Stimulated activated CD4-positive, alpha-beta T cell treated with anti-CD3 and anti-CD28 coated beads, TNF-alpha, amount 100 ng/mL, for 24 hours (primary cell): ENCODE measurements around the gene XPR1.

Experiments
- DNase-seq, 3 experiments: peaks; one replicate each; pipeline ENCODE4 v3.0.0-alpha.2; 2020; ENCODE audit warnings: low read depth in 3 of 3

XPR1 gene

DNA sequence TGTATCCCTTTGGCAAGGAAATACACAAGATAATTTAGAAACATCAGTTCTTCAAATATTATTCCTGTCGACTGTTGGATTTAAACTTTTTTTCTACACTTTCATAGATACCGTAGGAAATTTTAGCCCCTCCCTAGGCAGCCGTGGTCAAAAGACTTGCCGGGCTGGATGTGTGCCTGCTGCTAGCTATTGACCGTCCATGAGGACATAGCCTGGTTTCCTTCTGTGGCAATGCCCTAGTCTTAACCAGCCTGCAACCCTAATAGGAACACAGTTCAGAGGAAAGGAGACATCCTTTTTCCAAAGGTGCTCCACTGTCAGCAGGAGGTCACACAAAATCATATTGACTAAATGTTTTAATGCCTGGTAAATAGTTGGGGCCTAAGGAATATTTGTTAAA is 260.4 kb downstream of the XPR1 start:
- no peak for DNase-seq

DNA sequence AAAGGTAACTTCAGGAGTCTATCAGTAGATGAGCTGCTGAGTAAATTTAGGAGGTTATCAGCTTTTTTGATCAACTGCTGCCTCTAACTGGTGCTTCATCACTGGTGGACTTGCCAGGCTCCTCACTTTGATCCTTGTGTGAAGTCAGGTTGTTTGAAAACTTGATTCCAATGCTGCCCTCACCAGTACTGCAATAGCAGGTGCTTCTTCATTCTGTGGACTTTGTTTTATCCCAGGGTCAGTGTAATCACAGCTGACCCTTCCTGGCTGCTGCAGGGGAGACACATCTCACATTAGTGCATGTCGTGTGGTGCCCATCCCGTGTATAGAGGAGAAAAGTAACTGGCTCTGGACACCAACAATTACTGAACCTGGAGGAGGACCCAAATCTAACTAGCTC is 260.9 kb downstream of the XPR1 start:
- no peak for DNase-seq

DNA sequence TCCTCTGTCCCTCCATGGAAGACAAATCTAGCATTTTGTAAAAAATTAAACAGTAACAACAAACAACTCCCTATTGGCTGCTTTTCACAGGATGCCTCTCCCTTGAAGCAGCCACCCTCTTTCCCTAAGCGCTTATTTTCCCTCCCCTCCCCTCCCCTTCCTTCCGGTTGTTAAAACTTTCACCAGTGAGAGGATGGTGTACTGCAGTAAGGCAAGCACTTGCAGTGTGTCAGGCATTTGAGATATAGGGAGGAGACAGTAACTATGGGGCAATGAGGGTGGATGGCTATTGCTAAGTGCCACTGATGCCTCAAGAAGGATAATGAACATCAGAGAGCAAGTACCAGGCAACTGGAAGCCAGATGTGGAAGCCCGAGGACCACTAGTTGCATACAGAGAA is 261.8 kb downstream of the XPR1 start:
- DNase-seq = no peak

DNA sequence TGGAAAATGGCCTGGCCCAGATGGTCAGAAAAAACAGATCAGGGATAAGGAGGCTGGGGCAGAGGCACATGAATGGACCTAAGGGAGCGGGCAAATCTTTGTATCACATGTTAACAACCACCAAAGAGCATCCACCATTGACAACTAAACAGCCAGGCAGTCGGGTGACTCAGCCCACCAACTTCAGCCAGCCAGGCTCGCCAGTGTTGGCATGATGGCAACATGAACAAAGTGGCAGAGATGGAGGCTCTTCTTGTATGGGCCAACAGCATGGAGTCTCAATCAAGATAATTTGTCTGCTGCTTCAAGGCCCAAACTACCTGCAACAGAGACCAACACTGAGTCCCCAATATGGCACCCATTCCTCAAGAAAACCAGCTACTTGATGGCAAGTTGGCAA is 264.3 kb downstream of the XPR1 start:
- no peak for DNase-seq

DNA sequence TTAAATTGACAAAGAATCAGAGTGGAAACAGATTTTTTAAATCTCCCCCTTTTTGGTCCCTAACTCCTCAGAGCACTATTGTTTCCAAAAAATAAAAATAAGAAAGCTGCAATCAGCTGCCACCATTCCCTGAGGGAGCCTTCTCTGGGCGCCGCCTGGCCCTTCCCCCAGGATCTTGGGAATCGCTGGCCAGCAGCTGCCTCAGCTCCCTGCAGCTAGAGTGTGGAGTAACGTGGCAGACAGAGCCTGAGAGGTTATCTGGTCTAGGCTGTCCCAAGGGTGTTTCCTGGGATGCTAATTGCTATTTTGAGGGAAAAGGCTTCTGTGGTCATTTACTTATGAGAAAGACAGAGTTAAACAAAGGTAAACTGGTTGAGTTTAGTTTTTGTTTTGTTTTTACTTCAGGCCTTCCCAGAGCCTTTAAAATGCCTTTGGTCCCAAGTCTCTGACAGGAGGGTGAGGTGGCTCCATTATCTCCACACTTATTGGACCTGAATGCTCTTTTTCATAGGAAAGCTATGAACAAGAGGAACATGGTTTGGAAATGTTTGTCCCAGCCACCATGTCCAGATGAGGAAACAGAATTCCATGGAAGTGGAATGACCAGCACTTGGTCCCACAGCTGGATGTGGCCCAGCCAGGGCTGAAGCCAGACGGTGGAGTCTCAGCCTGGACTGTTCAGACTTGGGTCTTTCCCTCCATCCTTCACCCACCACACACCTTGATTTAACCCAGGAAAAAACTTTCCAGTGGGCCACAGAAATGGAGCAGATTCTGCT is 266.8 kb downstream of the XPR1 start:
- no peak for DNase-seq

DNA sequence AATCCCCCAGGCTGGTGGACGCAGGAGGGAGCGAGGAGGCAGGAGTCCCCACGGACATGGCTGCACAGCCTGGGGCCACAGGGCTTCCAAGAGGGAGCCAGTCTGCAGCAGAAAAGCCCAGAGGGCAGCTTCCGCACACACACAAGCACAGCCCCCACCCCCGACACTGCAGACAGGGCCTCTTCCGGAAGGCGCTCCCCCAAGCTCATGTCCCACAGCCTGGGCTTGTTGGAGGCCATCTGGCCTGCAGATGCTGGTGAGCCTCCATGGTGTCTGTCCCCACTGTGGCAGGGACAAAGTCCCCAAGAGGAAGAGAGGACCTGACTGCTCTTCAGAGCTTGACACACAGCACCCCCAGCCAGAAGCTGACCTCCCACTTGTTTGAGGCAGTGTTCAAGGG is 267.4 kb downstream of the XPR1 start:
- DNase-seq = no peak

DNA sequence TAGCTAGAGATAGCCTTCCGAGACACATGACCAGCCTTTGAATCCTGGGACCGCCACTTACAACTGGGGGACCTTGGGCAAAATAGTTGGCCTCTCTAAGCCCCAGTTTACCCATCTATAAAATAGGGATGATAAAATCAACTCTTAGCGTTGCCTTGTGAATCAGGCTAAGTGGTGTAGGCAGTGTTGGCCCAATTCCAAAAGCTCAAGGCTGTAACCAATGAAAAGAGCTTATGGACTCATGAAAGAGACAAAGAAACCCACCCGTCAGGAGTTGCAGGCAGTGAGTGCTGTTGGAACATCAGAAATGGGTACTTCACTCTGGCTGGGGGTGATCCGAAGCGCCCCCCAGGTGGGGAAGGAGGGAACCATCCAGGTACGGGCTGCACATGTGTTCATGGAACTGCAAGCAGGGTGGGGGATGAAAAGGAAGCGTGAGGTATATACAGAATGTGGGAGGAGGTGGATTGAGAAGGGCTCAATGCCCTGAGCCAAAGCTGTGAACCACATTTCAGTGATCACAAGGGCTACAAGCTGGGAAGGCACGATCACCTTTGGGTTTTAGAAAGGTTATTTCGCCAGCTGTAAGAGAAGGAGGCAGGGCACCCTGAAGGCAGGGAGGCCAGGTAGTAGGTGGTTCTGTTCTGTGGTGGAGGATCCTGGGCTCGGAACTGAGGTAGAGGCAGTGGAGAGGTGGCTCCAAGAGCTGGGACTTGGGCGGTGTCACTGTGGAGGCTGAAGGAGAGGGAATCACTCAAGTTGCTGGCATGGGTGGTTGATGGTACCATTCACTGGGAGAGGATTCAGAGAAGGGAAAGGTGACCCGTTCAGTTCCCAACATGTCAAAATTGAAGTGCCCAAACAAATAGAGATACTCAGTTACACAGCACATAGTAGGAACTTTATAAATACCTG is 269.5 kb downstream of the XPR1 start:
- no peak for DNase-seq

DNA sequence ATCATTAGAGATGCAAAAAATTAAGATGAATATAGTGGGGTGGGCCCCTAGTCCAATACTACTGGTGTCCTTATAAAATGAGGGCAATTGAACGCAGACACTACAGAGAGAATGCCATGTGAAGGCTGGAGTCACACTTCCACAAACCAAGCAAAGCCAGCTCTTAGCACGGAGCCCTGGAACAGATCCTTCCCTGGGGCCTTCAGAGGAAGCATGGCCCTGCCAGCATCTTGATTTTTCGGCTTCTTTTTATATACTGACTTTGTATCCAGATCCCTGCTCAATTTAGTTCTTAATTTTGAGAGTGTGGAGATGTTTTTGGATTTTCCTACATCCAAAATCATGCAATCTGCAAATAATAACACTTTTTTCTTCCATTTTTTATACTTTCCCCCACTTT is 270.7 kb downstream of the XPR1 start:
- no peak for DNase-seq

DNA sequence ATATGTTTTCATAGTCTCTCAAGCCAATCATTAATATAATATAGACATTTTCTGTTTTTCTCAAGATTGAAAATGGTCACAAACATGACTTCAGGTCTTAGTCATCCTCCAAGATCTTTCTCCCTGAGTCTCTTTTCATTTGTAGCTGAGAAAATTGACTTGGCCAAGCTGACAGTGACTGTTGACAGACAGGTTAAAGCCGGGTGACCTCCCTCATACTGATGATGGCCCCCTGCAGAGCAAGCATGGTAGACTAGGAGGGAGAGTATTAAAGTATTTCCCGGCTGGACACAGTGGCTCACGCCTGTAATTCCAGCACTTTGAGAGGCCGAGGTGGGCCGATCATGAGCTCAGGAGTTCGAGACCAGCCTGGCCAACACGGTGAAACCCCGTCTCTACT is 274.1 kb downstream of the XPR1 start:
- DNase-seq = no peak

DNA sequence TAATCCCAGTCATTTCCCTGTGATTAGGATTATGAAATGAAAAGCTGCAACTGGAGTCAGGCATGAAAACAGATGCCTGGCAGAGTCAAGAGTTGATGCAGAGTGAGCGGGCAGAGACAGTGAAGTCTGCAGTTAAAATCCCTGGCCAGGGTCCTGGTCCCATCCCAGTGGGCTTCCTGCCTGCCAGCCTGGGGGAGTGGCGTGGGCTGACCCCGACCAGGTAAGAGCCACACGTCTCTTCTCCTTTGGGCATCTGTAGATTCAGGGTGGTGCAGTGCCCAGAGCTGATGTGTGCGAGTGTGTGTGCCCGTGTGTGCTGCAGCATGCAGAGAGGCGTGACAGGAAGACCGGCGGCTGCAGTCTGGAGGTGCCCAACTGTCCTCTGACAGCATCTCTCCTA is 274.7 kb downstream of the XPR1 start:
- no peak for DNase-seq

DNA sequence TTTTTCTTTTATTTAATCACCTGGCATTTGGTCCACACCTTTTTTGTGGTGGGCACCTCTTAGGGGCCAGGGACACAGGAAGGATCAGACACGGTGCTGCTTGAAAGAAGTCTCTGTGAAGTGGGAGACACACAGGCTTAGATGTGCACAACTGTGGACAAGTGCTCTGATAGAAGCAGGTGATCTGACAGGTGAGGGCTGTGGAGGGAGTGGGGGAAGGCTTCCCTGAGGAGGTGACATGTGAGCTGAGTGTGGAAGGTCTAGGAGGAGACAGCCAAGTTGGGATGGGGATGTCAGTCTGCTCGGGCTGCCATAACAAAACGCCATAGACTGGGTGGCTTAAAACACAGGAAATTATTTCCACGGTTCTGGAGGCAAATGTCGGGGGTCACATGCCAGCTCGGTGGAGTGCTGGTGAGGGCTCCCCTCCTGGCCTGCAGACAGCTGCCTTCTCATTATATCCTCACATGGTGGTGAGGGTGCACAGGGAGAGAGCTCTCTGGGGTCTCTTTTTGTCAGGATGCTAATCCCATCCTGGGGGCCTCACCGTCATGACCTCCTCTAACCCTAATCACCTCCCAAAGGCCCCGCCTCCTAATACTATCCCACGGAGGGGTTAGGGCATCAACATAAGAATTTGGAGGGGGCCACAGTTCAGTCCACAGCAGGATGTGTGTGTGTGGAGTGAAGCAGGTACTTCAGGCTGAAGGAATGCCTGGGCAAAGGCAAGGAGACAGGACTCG is 275.7 kb downstream of the XPR1 start:
- DNase-seq = no peak

DNA sequence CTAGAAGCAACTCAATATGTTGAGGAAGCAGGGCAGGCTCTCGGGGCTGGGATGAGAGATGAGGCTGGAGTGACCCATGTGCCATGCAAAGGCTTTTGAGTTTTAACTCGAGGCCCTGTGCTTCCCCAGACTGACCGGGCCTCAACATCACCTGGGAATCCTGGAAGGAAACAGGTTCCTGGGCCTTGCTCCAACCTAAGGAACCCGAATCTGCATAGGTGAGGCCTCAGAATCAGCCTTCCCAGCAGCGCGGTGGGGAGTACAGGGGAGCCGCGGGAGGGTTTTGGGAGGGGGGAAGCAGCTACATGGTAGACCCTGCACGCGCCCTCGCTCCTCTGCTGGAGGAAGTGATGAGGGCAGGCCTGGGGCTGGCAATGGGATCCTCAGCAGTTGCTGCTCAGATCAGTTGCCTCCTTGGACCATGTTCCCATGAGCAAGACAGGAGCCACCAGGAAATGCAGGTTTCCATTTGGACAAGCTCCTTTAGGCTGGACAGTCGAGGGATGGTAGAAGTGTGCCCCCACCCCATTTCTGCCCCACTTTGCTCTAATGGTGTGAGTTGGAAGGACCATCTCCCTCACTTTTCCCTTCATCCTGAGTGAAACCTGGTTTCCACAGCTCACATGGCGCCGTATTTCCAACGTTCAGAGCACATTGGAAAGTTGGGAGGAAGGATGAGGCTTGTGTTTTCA is 276.4 kb downstream of the XPR1 start:
- no peak for DNase-seq

DNA sequence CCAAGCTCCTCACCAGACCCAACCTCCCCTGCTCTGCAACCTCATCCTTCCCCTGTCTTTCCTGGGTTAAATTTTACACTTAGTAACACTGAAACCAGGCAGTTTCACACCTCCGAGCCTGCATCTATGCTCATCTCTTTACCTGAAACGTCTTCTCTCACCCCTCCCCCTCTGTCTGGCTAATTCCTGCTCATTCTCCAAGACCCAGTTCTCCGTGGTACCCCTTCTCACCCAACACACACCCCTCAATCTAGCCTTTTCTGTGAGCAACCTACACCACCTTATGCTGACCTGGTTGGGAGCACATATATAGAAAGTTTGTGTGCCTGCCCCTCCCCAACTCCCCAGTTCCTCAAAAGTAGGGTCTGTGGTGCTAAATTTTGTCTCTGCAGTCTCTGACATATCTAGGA is 277.2 kb downstream of the XPR1 start:
- no peak for DNase-seq

DNA sequence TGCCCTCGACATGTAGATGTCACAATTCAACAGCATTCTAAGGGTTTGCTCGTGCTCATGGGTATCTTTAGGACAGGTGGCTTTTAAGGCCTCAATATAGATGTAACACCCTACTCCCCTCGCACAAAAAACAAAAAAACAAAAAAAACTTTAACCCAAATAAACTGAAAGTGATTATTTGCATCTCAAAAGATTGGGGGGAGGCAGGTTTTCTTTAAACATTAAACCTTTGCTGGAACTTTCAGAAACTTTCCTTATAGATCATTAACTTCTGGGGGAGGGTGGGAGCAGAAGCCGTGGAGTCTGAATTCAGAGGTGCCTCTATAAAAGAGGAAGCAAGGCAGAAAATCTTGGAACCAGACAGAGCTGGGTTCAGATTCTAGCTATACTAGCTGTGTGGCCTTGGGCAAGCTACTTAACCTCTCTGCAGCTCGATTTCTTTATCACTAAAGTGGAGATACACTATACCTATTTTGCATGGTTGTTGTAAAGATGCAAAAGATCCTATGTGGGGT is 277.7 kb downstream of the XPR1 start:
- no peak for DNase-seq

DNA sequence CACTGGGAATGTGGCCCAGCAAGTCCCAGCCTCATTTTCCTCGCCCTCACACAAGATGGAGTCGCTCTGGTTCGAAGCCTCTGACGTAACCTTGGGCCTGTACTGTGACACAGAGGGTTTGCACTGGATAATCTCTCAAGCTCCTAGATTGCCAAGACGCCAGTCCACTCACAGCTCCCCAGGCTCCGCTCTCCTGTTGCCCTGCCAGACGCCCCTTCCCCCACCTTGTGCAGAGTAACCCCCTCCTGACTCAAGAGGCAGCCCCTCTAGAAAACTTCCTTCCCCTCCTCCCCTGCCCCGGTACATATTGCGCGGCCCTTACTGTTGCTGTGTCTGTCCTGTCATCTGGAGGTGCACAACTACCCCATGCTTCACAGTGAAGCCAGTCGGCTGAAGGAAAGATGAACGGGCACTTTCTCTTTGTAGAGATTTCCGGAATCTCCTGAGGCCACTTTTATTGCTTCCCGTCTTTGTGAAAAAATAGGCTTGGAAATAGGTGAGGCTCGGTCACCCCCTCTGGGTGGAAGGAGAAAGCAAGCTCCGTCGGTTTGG is 279.9 kb downstream of the XPR1 start:
- no peak for DNase-seq

DNA sequence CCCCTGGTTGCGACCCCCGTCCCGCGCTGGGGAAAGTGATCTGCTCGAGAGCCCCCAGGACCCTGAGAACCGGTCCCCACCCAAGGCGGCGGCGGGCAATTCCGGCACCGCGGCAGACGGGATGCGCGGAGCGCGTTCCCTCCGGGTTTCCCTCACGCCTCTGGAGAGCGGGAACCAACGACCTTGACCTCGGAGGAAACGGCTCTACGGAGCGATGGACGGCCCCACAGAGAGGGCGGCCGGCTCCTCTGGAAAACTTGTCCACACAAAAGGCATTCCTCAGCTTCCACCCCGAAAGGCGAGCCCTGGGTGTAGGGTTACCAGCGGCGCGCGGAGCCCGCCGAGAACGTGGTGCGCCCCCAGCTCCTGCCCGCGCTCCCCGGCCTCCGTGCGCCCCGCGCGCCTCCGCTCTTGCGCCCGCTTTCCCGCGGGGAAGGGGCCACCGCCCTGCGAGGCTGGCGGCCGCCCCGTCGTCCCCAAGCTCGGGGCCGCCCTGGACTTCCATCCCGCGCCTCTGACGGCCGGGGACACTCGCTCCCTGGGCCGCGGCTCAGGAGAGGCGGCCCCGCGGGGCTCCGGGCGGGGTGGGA is 280.5 kb downstream of the XPR1 start:
- no peak for DNase-seq

DNA sequence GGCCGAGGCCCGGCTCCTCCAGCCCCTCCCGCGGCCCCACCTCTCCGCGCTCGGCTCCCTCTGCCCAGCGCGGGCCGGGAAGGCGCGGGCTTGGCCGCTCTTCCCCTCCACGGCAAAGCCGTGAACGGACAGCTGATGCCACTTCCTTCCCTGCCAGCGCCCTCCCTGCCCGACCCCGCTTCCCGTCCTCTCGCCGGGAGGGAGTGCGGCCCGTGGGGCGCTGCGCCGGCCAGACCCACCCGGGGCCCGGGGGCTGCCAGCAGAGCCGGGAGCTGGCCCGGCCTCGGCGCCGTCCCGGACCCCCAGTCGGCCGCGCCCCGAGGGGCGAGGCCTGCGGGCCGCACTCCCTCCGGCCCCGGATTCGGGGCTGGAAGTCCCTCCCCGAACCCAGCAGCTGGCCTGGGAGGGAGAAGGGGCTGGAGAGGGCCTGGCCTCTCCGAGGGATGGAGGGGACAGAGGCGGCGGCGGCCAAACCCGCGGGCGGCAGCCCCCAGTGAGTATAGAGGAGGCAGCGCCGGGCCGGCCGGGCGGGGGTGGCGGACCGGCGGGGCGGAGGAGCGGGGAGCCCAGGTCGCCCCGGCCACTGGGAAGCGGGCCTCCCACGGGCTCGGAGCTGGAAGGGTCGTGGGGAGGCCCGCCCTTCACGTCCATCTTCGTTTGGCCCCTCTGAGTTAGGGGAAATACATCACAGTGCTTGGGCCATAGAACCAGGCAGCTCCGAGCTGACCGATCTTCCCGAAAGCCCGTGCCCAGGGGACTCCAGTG is 281.2 kb downstream of the XPR1 start, which contains the start of gene KIAA1614:
Gene KIAA1614 (plus strand): TSS at position 97 of the 765 bp plus-strand sequence. CDS start 347 bp downstream, at position 444.
- DNase-seq = no peak

DNA sequence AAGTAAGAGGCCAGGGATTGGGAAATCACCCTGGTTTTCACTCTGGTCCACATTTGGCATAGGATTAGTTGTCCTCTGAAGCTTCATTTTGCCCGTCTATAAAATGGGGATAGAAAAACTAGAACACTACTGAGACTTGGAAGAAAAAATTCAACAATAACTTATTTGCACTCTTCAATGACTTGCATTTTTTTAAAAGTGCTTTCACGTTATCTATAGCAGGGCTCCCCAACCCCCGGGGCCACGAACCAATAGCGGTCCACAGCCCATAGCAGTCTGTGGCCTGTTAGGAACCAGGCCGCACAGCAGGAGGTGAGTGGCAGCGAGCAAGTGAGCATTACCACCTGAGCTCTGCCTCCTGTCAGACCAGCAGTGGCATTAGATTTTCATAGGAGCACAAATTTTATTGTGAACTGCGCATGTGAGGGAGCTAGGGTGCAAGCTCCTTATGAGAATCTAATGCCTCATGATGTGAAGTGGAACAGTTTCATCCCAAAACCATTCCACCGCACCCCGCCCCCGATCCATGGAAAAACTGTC is 283.7 kb downstream of the XPR1 start:
- DNase-seq = no peak

DNA sequence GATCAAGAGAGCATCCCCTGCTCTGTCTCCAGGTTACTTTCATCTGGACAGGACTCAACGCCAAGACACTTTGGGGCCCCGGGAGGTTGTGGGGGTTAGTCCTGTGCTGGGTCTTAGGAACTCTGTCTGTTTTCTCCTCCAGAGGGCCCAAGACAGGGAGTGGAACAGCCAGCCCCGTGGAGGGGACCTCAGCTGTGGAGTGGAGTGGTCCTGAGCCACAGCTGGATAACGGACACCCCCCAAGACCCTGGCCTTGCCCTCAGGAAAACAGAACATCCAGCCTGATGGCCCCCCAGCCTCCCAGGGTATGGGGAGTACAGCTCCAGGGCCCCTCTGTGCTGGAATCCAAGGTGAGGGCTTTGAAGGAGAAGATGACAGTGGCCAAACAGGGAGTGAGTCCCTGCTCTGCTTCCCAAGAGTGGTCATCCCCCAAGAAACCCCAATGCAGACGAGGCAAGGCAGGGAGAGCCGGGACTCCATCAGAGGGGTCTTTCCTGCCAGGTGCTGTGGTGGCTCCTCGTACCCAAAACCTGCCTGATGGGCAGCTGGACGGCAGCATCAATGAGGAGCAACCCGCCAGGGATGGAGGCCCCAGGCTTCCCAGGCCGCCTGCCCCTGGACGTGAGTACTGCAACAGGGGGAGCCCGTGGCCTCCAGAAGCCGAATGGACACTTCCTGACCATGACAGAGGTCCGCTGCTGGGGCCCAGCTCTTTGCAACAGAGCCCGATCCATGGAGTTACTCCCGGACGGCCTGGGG is 284.4 kb downstream of the XPR1 start:
- no peak for DNase-seq
